ENCODE measurements around the gene ZNF853.

Gene ZNF853

GRCh38 chr7:6615723-6616555, 529 bp downstream of the ZNF853 start:
- H3K27ac ChIP-seq (replicated peaks) = no peak overlapping the region
- no peak for DNase-seq (ENCODE audit: low read depth in 1 of 2, low spot score in 1 of 2)
- H3K4me3 ChIP-seq (replicated peaks; ENCODE audit: insufficient read depth, low read length) = no peak overlapping the region
- peaks cover 24% of the 10 kb centered on the region for H3K27me3 ChIP-seq (ENCODE audit: insufficient read depth, poor library complexity, severe bottlenecking)
- TF ChIP-seq POLR2AphosphoS5 (IDR thresholded peaks at IDR 0.05; ENCODE audit: low read depth) (no peak), GABPA (IDR thresholded peaks at IDR 0.05; ENCODE audit: low read depth) (no peak), REST (IDR thresholded peaks at IDR 0.05; ENCODE audit: insufficient replicate concordance, low read depth) (no peak), SPI1 (IDR thresholded peaks at IDR 0.05; ENCODE audit: borderline replicate concordance, low read depth) (no peak)
- TF ChIP-seq, protein P1, sequence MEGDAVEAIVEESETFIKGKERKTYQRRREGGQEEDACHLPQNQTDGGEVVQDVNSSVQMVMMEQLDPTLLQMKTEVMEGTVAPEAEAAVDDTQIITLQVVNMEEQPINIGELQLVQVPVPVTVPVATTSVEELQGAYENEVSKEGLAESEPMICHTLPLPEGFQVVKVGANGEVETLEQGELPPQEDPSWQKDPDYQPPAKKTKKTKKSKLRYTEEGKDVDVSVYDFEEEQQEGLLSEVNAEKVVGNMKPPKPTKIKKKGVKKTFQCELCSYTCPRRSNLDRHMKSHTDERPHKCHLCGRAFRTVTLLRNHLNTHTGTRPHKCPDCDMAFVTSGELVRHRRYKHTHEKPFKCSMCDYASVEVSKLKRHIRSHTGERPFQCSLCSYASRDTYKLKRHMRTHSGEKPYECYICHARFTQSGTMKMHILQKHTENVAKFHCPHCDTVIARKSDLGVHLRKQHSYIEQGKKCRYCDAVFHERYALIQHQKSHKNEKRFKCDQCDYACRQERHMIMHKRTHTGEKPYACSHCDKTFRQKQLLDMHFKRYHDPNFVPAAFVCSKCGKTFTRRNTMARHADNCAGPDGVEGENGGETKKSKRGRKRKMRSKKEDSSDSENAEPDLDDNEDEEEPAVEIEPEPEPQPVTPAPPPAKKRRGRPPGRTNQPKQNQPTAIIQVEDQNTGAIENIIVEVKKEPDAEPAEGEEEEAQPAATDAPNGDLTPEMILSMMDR (IDR thresholded peaks at IDR 0.05; ENCODE audit: insufficient read depth, low read length) = no peak

DNA sequence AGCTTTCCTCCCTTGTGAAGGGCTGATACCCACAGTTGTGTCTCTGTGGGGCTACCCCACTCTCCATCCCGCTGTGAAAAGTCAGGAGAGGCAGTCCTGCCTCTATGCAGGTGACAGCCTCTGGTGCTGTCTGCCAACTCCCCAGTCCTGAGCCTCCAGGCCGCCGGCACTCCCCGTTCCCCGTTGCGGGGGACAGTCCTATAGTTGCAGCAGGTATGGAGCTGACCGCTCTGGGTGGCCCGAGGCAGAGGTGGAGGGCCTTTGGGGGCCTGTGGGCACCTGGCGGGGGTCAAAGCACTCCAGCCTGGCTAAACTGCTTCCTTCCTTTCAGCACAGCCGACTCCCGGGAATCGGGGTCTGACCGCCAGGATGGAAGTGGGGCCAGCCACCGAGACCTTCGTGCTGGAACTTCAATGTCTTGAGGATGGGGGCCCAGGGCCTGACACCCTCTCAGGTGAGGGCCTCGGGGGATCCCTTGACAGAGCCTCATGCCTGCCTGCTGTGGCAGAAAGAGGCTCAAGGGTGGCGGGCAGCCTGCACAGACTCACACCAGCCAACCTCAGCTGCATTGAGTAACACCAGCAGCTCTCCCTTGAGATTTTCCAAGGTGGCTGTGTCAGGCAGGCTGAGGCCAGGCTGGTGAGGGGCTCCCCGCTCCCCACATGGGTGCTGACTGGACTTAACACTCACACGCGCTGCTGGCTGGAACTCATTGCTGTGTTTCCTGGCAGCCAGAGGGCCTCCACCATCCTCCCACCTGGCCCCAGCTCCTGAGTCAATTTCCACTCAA, 1.6 kb downstream of the ZNF853 start:
- no peak for DNase-seq (ENCODE audit: low read depth in 1 of 2, low spot score in 1 of 2)
- Histone ChIP-seq H3K27ac (replicated peaks) (no peak overlapping the region), H3K27me3 (ENCODE audit: insufficient read depth, poor library complexity, severe bottlenecking) (peaks cover 24% of the 10 kb centered on the region), H3K4me3 (replicated peaks; ENCODE audit: insufficient read depth, low read length) (no peak overlapping the region)
- no peak for TF ChIP-seq SPI1 (IDR thresholded peaks at IDR 0.05; ENCODE audit: borderline replicate concordance, low read depth)
- no peak for TF ChIP-seq GABPA (IDR thresholded peaks at IDR 0.05; ENCODE audit: low read depth)
- TF ChIP-seq, protein P1 (IDR thresholded peaks at IDR 0.05; ENCODE audit: insufficient read depth, low read length) = no peak
- TF ChIP-seq REST (IDR thresholded peaks at IDR 0.05; ENCODE audit: insufficient replicate concordance, low read depth) = no peak
- TF ChIP-seq POLR2AphosphoS5 (IDR thresholded peaks at IDR 0.05; ENCODE audit: low read depth) = no peak

GRCh38 chr7:6618621-6619020, 3.2 kb downstream of the ZNF853 start:
- peaks cover 24% of the 10 kb centered on the region for H3K27me3 ChIP-seq (ENCODE audit: insufficient read depth, poor library complexity, severe bottlenecking)
- no peak overlapping the region for H3K27ac ChIP-seq (replicated peaks)
- no peak for DNase-seq (ENCODE audit: low read depth in 1 of 2, low spot score in 1 of 2)
- no peak overlapping the region for H3K4me3 ChIP-seq (replicated peaks; ENCODE audit: insufficient read depth, low read length)
- no peak for TF ChIP-seq POLR2AphosphoS5 (IDR thresholded peaks at IDR 0.05; ENCODE audit: low read depth)
- TF ChIP-seq, protein P1 (IDR thresholded peaks at IDR 0.05; ENCODE audit: insufficient read depth, low read length) = no peak
- TF ChIP-seq GABPA (IDR thresholded peaks at IDR 0.05; ENCODE audit: low read depth) = no peak
- TF ChIP-seq REST (IDR thresholded peaks at IDR 0.05; ENCODE audit: insufficient replicate concordance, low read depth) = no peak
- TF ChIP-seq SPI1 (IDR thresholded peaks at IDR 0.05; ENCODE audit: borderline replicate concordance, low read depth) = no peak
